Gastroesophageal sphincter (tissue), 3 donors: ENCODE measurements around the gene PCDH12.

Experiments used
- CTCF ChIP-seq, 4 experiments: fragments of 200-600 bp in 2 of 4; fragments of 450-650 bp in 2 of 4; sonication (generic) in 1 of 4; IDR thresholded peaks; one replicate each; pipeline ENCODE4 v1.5.1; 2017 to 2019; ENCODE audit warnings: antibody characterized with exemption in 4 of 4, mild to moderate bottlenecking in 2 of 4, moderate library complexity in 2 of 4
- EP300 ChIP-seq: sonication (generic); formaldehyde crosslinking; IDR thresholded peaks from one replicate; pipeline ENCODE4 v1.6.1; 2017; ENCODE audit warnings: antibody characterized with exemption, mild to moderate bottlenecking
- POLR2A ChIP-seq, 2 donors: fragments of 450-650 bp; IDR thresholded peaks; one replicate each; pipeline ENCODE4 v1.6.1; 2017; ENCODE audit warnings: antibody characterized with exemption in 2 of 2, mild to moderate bottlenecking in 2 of 2, moderate library complexity in 1 of 2
- POLR2AphosphoS5 ChIP-seq: sonication (generic); formaldehyde crosslinking; IDR thresholded peaks from one replicate; pipeline ENCODE4 v1.6.1; 2017; ENCODE audit warnings: antibody characterized with exemption

- TF ChIP-seq CTCF (IDR thresholded peaks at IDR 0.05) (no peak), EP300 (no peak), POLR2A (IDR thresholded peaks at IDR 0.05) (no peak), POLR2AphosphoS5 (no peak)
Measured at GRCh38 chr5:141942185-141942857, 15.7 kb downstream of the PCDH12 start.
